PFSK-1 (cell line): ENCODE data around the gene AP1S1.

Source experiments
- POLR2AphosphoS5 ChIP-seq: IDR thresholded peaks from 2 replicates; pipeline ENCODE4 v1.6.1; 2012; ENCODE audit warnings: low read depth, mild to moderate bottlenecking, control low read depth, low read length, moderate library complexity
- REST ChIP-seq, 2 experiments: IDR thresholded peaks; 2 replicates each; pipeline versions ENCODE4 v1.6.1 to v1.8.0; 2011 to 2012; ENCODE audit warnings: low read depth in 2 of 2, low read length in 2 of 2, control low read depth in 1 of 2, inconsistent platforms in 1 of 2, mild to moderate bottlenecking in 1 of 2, moderate library complexity in 1 of 2; ENCODE audit not compliant: insufficient read depth in 1 of 2
- TAF1 ChIP-seq: IDR thresholded peaks from 2 replicates; pipeline ENCODE4 v1.6.1; 2012; ENCODE audit warnings: low read length, control low read depth, borderline replicate concordance; ENCODE audit not compliant: insufficient read depth

- TF ChIP-seq TAF1, result no peak
- no peak for TF ChIP-seq REST (IDR thresholded peaks at IDR 0.05; ENCODE audit: insufficient read depth in 1 of 2, low read depth in 2 of 2, low read length in 2 of 2)
- TF ChIP-seq POLR2AphosphoS5, result no peak
Observed at GRCh38 chr7:101114492-101114891, 39.8 kb upstream of the AP1S1 start.
